HG02588 (cell line): ENCODE data around the gene SLC12A2.

Experiments
- ATAC-seq: cut with Tn5 transposase; IDR thresholded peaks from one replicate; pipeline ENCODE4 v1.9.1; 2021; ENCODE audit warnings: mild to moderate bottlenecking, moderate library complexity; ENCODE audit not compliant: unreplicated experiment

Gene SLC12A2

GRCh38 chr5:128083033-128083810, at the start of gene SLC12A2:
Gene SLC12A2 (plus strand): TSS chr5:128083766. CDS start chr5:128083955, 189 bp downstream.
- peak; percentile 60 for ATAC-seq

GRCh38 chr5:128035689-128036088, 47.9 kb upstream of the SLC12A2 start:
- no peak for ATAC-seq

GRCh38 chr5:128036950-128037349, 46.6 kb upstream of the SLC12A2 start:
- no peak for ATAC-seq

- ATAC-seq = no peak
These were observed 44.9 kb upstream of the SLC12A2 start for GRCh38 chr5:128038643-128039042.

GRCh38 chr5:128040927-128041326, 42.6 kb upstream of the SLC12A2 start:
- no peak for ATAC-seq

GRCh38 chr5:128052780-128053179, 30.8 kb upstream of the SLC12A2 start:
- ATAC-seq = no peak

- ATAC-seq = no peak
These were observed 30.1 kb upstream of the SLC12A2 start for GRCh38 chr5:128053291-128053954.

- ATAC-seq = no peak
These were observed 22.8 kb upstream of the SLC12A2 start for GRCh38 chr5:128060644-128061385.

GRCh38 chr5:128062172-128062746, 21.3 kb upstream of the SLC12A2 start:
- no peak for ATAC-seq

- ATAC-seq = no peak
These were observed 9.4 kb upstream of the SLC12A2 start for GRCh38 chr5:128074171-128074570.

GRCh38 chr5:128074953-128075352, 8.6 kb upstream of the SLC12A2 start:
- ATAC-seq = no peak

- no peak for ATAC-seq
These were observed 6.0 kb upstream of the SLC12A2 start for GRCh38 chr5:128077526-128077925.

GRCh38 chr5:128081111-128081851, 2.3 kb upstream of the SLC12A2 start:
- ATAC-seq = no peak

GRCh38 chr5:128082551-128083032, 974 bp upstream of the SLC12A2 start:
- no peak for ATAC-seq

- peak; percentile 33 for ATAC-seq
These were observed 253 bp downstream of the SLC12A2 start for GRCh38 chr5:128083811-128084227.

GRCh38 chr5:128084228-128085167, 932 bp downstream of the SLC12A2 start:
- ATAC-seq = peak; percentile 18

GRCh38 chr5:128085413-128085812, 1.8 kb downstream of the SLC12A2 start:
- ATAC-seq = no peak

GRCh38 chr5:128091579-128091978, 8.0 kb downstream of the SLC12A2 start:
- ATAC-seq = no peak

GRCh38 chr5:128092144-128092543, 8.6 kb downstream of the SLC12A2 start:
- ATAC-seq = no peak
